Panc1 (cell line): ENCODE data around the gene PPP1R9B.

Experiments used
- CTCF ChIP-seq: fragments of 450-650 bp; IDR thresholded peaks from 2 replicates; pipeline ENCODE4 v1.5.1; 2017; ENCODE audit warnings: mild to moderate bottlenecking
- POLR2AphosphoS5 ChIP-seq: IDR thresholded peaks from 2 replicates; pipeline ENCODE4 v1.6.1; 2012; ENCODE audit warnings: mild to moderate bottlenecking, low read depth, low read length, moderate library complexity
- REST ChIP-seq, 2 experiments: IDR thresholded peaks; 2 replicates each; pipeline ENCODE4 v1.6.1; 2011 to 2012; ENCODE audit warnings: low read depth in 2 of 2, control low read depth in 1 of 2, low read length in 1 of 2, mild to moderate bottlenecking in 1 of 2, moderate library complexity in 1 of 2; ENCODE audit not compliant: insufficient read depth in 1 of 2
- SIN3A ChIP-seq: IDR thresholded peaks from 2 replicates; pipeline ENCODE4 v1.6.1; 2012; ENCODE audit warnings: low read depth, mild to moderate bottlenecking, low read length, moderate library complexity, borderline replicate concordance; ENCODE audit not compliant: insufficient read depth
- TCF7L2 ChIP-seq: IDR thresholded peaks from 2 replicates; pipeline ENCODE4 v1.6.1; 2011; ENCODE audit warnings: mild to moderate bottlenecking, low read depth, low read length, inconsistent platforms

- TF ChIP-seq CTCF (peak; percentile 94), REST (IDR thresholded peaks at IDR 0.05; ENCODE audit: insufficient read depth in 1 of 2, low read depth in 2 of 2, low read length in 1 of 2) (no peak), POLR2AphosphoS5 (no peak), SIN3A (no peak), TCF7L2 (no peak)
Observed at GRCh38 chr17:50169121-50169764, 18.8 kb upstream of the PPP1R9B start.
